ENCODE results near the gene GPR137C.

The GPR137C gene

GRCh38 chr14:52660832-52661231, 108.2 kb downstream of the GPR137C start:
- Mint-ChIP-seq H3K9me3 (no peaks in the 10 kb centered on the region), H3K4me3 (no peak overlapping the region), H3K4me1 (no peaks in the 10 kb centered on the region), H3K36me3 (ENCODE audit: low read depth) (peaks cover 23% of the 10 kb centered on the region), H3K27me3 (ENCODE audit: low read depth) (no peaks in the 10 kb centered on the region), H3K27ac (no peak overlapping the region)
- TF ChIP-seq CTCF (IDR thresholded peaks at IDR 0.05; ENCODE audit: unreplicated experiment in 3 of 3): no peak

- peaks cover 23% of the 10 kb centered on the region for H3K36me3 Mint-ChIP-seq (ENCODE audit: low read depth)
- H3K27me3 Mint-ChIP-seq (ENCODE audit: low read depth): no peaks in the 10 kb centered on the region
- no peaks in the 10 kb centered on the region for H3K9me3 Mint-ChIP-seq
- no peaks in the 10 kb centered on the region for H3K4me1 Mint-ChIP-seq
- no peak overlapping the region for H3K4me3 Mint-ChIP-seq
- no peak overlapping the region for H3K27ac Mint-ChIP-seq
- TF ChIP-seq CTCF (IDR thresholded peaks at IDR 0.05; ENCODE audit: unreplicated experiment in 3 of 3): no peak
Measured at GRCh38 chr14:52661314-52661713, 108.7 kb downstream of the GPR137C start.

DNA sequence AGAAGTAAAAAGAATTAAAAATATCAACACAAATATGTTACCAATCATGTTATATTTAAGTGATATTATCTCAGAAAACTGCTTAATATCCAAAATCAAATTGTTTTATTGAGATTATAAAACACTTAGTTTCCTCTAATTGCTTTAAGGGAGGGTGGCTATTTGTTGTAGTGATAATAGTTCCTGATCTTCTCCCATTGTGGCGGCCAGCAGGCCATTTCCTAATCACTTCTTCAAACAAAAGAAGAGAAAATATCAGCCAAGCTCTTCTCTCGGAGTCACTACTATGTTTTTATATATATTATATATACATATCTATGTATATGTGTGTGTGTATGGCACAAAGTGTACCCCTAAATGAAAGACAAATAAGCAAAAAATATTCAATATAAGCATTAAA, 111.2 kb downstream of the GPR137C start:
- no peak overlapping the region for H3K4me3 Mint-ChIP-seq
- TF ChIP-seq CTCF (IDR thresholded peaks at IDR 0.05; ENCODE audit: unreplicated experiment in 3 of 3): no peak
- no peak overlapping the region for H3K27ac Mint-ChIP-seq
- H3K9me3 Mint-ChIP-seq: no peaks in the 10 kb centered on the region
- H3K36me3 Mint-ChIP-seq (ENCODE audit: low read depth): peaks cover 17% of the 10 kb centered on the region
- H3K4me1 Mint-ChIP-seq: no peaks in the 10 kb centered on the region
- H3K27me3 Mint-ChIP-seq (ENCODE audit: low read depth): no peaks in the 10 kb centered on the region

GRCh38 chr14:52678591-52678990, 126.0 kb downstream of the GPR137C start:
- Mint-ChIP-seq H3K4me3 (no peak overlapping the region), H3K27ac (no peak overlapping the region), H3K9me3 (no peaks in the 10 kb centered on the region), H3K4me1 (no peaks in the 10 kb centered on the region), H3K36me3 (ENCODE audit: low read depth) (peaks cover 24% of the 10 kb centered on the region), H3K27me3 (ENCODE audit: low read depth) (no peaks in the 10 kb centered on the region)
- TF ChIP-seq CTCF (IDR thresholded peaks at IDR 0.05; ENCODE audit: unreplicated experiment in 3 of 3): peak in 1 of 3 experiments; percentile 22

DNA sequence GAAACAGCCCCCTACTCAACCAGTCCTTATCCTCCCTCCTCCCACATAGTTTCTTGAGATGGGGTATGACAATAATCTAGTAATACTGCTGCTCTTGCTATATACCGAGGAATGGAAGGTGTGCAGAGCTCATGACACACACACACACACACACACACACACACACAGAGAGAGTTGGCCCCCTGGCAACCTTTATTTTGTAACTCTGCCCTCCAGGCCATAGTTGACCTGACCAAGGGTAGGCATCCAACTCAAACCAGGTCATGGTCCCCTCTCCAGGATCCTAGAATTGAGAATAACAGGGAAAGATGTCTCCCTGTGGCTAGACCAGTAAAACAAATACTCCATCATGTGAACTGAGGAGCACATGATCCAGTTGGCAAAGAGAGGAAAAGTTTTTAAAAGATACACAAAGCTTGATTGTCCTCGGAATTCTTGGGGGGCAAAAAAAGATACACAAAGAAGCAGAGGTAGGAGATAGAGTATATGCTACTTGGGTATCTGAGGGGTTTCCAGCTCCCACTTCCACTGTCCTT, 131.4 kb downstream of the GPR137C start:
- no peak for TF ChIP-seq CTCF (IDR thresholded peaks at IDR 0.05; ENCODE audit: unreplicated experiment in 3 of 3)
- Mint-ChIP-seq H3K4me1 (no peaks in the 10 kb centered on the region), H3K9me3 (no peaks in the 10 kb centered on the region), H3K36me3 (ENCODE audit: low read depth) (peaks cover 6% of the 10 kb centered on the region), H3K27ac (no peak overlapping the region), H3K27me3 (ENCODE audit: low read depth) (no peaks in the 10 kb centered on the region), H3K4me3 (no peak overlapping the region)

- Mint-ChIP-seq H3K36me3 (ENCODE audit: low read depth) (no peaks in the 10 kb centered on the region), H3K9me3 (no peaks in the 10 kb centered on the region), H3K4me1 (no peaks in the 10 kb centered on the region), H3K27me3 (ENCODE audit: low read depth) (no peaks in the 10 kb centered on the region), H3K27ac (no peak overlapping the region), H3K4me3 (no peak overlapping the region)
- no peak for TF ChIP-seq CTCF (IDR thresholded peaks at IDR 0.05; ENCODE audit: unreplicated experiment in 3 of 3)
Measured at GRCh38 chr14:52686176-52686575, 133.5 kb downstream of the GPR137C start.
